AG08396 (cell line): ENCODE measurements around the gene KLHDC8B.
A peak's percentile ranks its signal among the peaks of the same experiment; 100 is the strongest.

Experiments used
- DNase-seq: peaks from one replicate; pipeline ENCODE4 v3.0.0; 2012; ENCODE audit warnings: low spot score, mixed read lengths

Gene KLHDC8B

GRCh38 chr3:49171119-49171774, at the start of gene KLHDC8B:
Gene KLHDC8B, plus strand, starts transcription at chr3:49171598. Its CDS starts 1,172 bp downstream, at chr3:49172770.
- DNase-seq: peak; percentile 96

- no peak for DNase-seq
Measured at GRCh38 chr3:49122022-49122421, 49.4 kb upstream of the KLHDC8B start.

GRCh38 chr3:49122451-49122850, 48.9 kb upstream of the KLHDC8B start:
- no peak for DNase-seq

- no peak for DNase-seq
Measured at GRCh38 chr3:49122886-49123545, 48.4 kb upstream of the KLHDC8B start.

GRCh38 chr3:49123687-49124086, 47.7 kb upstream of the KLHDC8B start:
- no peak for DNase-seq

GRCh38 chr3:49124203-49124602, 47.2 kb upstream of the KLHDC8B start:
- no peak for DNase-seq

- no peak for DNase-seq
Measured at GRCh38 chr3:49124991-49125670, 46.3 kb upstream of the KLHDC8B start.

- DNase-seq: no peak
Measured at GRCh38 chr3:49131040-49131439, 40.4 kb upstream of the KLHDC8B start.

GRCh38 chr3:49131576-49131975, 39.8 kb upstream of the KLHDC8B start:
- no peak for DNase-seq

- DNase-seq: no peak
Measured at GRCh38 chr3:49132073-49132436, 39.3 kb upstream of the KLHDC8B start.

GRCh38 chr3:49132437-49133225, 38.8 kb upstream of the KLHDC8B start, which contains the start of gene LAMB2:
Gene LAMB2, minus strand, starts transcription at chr3:49133050. Its CDS starts 183 bp downstream, at chr3:49132867.
- peak; percentile 83 for DNase-seq

GRCh38 chr3:49133226-49133951, 38.0 kb upstream of the KLHDC8B start:
- peak; percentile 90 for DNase-seq

- DNase-seq: no peak
Measured at GRCh38 chr3:49134471-49135265, 36.7 kb upstream of the KLHDC8B start.

GRCh38 chr3:49135499-49135898, 35.9 kb upstream of the KLHDC8B start:
- DNase-seq: no peak

GRCh38 chr3:49140080-49140479, 31.3 kb upstream of the KLHDC8B start:
- no peak for DNase-seq

GRCh38 chr3:49148159-49148558, 23.2 kb upstream of the KLHDC8B start:
- no peak for DNase-seq

GRCh38 chr3:49151610-49152009, 19.8 kb upstream of the KLHDC8B start:
- DNase-seq: no peak

- DNase-seq: no peak
Measured at GRCh38 chr3:49153349-49153912, 18.0 kb upstream of the KLHDC8B start.

- DNase-seq: no peak
Measured at GRCh38 chr3:49157289-49157688, 14.1 kb upstream of the KLHDC8B start.

GRCh38 chr3:49158103-49158709, 13.2 kb upstream of the KLHDC8B start:
- no peak for DNase-seq
